PC-3 (cell line): ENCODE results near the gene MROH2B. TPM values are rescaled to one million over a fixed set of nuclear protein-coding genes. Genes with fewer than 3 reads are reported as not detected.

ENCODE experiments used
- ATAC-seq: fragments of 200-7000 bp; cut with Tn5 transposase; 2 replicates; pipeline ENCODE4 v1.9.1; 2020; ENCODE audit warnings: mild to moderate bottlenecking, moderate library complexity
- BruUV-seq: library from RNA; stranded (reverse); fragments of 400-500 nt; replicated peaks from 2 replicates; lab custom pipeline; 2021; lab: Mats Ljungman, UMichigan
- CTCF ChIA-PET: fragments of 300-600 bp; sonication (Branson Sonifier 250); formaldehyde crosslinking; loops from one replicate; lab custom pipeline; 2022; ENCODE audit warnings: antibody characterized with exemption; lab: Charles Lee
- POLR2A ChIA-PET: fragments of 300-600 bp; sonication (Branson Sonifier 250); formaldehyde crosslinking; loops from one replicate; lab custom pipeline; 2022; ENCODE audit warnings: antibody characterized with exemption; ENCODE audit not compliant: unreplicated experiment; lab: Charles Lee
- DNase-seq: peaks from one replicate; pipeline ENCODE4 v3.0.0-alpha.2; 2015
- H2AFZ ChIP-seq: fragments of 300-600 bp; sonication (generic); 2 replicates; pipeline ENCODE4 v1.6.0; 2016; ENCODE audit warnings: antibody characterized with exemption, low read length
- H3F3A ChIP-seq: fragments of 300-600 bp; sonication (generic); one replicate; pipeline ENCODE4 v1.6.0; 2017; ENCODE audit warnings: antibody characterized with exemption, low read length, control low read depth, mild to moderate bottlenecking; ENCODE audit not compliant: unreplicated experiment
- H3K27ac ChIP-seq: fragments of 300-600 bp; sonication (generic); 2 replicates; pipeline ENCODE4 v1.5.1; 2016; ENCODE audit warnings: mild to moderate bottlenecking, low read length
- H3K27me3 ChIP-seq: fragments of 300-600 bp; sonication (generic); 2 replicates; pipeline ENCODE4 v1.6.1; 2016; ENCODE audit warnings: low read length, mixed read lengths
- H3K36me3 ChIP-seq: fragments of 300-600 bp; sonication (generic); 2 replicates; pipeline ENCODE4 v1.6.1; 2016; ENCODE audit warnings: low read depth, mixed run types, low read length, mixed read lengths
- H3K4me1 ChIP-seq: fragments of 300-600 bp; sonication (generic); 2 replicates; pipeline ENCODE4 v1.5.1; 2016; ENCODE audit warnings: low read length; ENCODE audit not compliant: insufficient read depth
- H3K4me2 ChIP-seq: fragments of 300-600 bp; sonication (generic); 2 replicates; pipeline ENCODE4 v1.6.0; 2016; ENCODE audit warnings: low read length
- H3K4me3 ChIP-seq: fragments of 300-600 bp; sonication (generic); 2 replicates; pipeline ENCODE4 v1.5.1; 2016; ENCODE audit warnings: mild to moderate bottlenecking, low read length, mixed read lengths
- H3K79me2 ChIP-seq: fragments of 300-600 bp; sonication (generic); 2 replicates; pipeline ENCODE4 v1.6.1; 2017; ENCODE audit warnings: low read length, mixed read lengths
- H3K9ac ChIP-seq: fragments of 300-600 bp; sonication (generic); 2 replicates; pipeline ENCODE4 v1.6.0; 2016; ENCODE audit warnings: mild to moderate bottlenecking, low read length
- H3K9me2 ChIP-seq: fragments of 300-600 bp; sonication (generic); replicated peaks from 2 replicates; pipeline ENCODE4 v1.6.1; 2016; ENCODE audit warnings: mixed run types, low read length, mixed read lengths
- H3K9me3 ChIP-seq: fragments of 300-600 bp; sonication (generic); 2 replicates; pipeline ENCODE4 v1.6.1; 2016; ENCODE audit warnings: low read length, mixed read lengths
- H4K20me1 ChIP-seq: fragments of 300-600 bp; sonication (generic); 2 replicates; pipeline ENCODE4 v1.6.1; 2016; ENCODE audit warnings: low read length, mixed read lengths
- EZH2 ChIP-seq: fragments of 300-600 bp; sonication (generic); IDR thresholded peaks from one replicate; pipeline ENCODE4 v1.6.1; 2017; ENCODE audit warnings: antibody characterized with exemption, mild to moderate bottlenecking, low read length; ENCODE audit not compliant: unreplicated experiment
- EZH2phosphoT487 ChIP-seq: fragments of 300-600 bp; sonication (generic); IDR thresholded peaks from 2 replicates; pipeline ENCODE4 v1.6.1; 2018; ENCODE audit warnings: mild to moderate bottlenecking, antibody characterized with exemption, low read length, borderline replicate concordance
- intact Hi-C: fragments of 100-400 bp; cut with micrococcal nuclease; formaldehyde crosslinking; loops from 2 replicates; pipeline ENCODE4 v1.9.0; 2023
- total RNA-seq: library from RNA; depleted of rRNA; stranded (reverse); fragments of >200 nt; gene quantifications from 2 replicates; pipeline ENCODE4 v1.2.3, GENCODE V29; 2014
- TF ChIP-seq, protein P1 (sequence below): fragments of 300-600 bp; sonication (generic); conservative IDR thresholded peaks from 2 replicates; pipeline ENCODE4 v1.5.1; 2017; ENCODE audit warnings: antibody characterized with exemption, low read depth, mild to moderate bottlenecking, low read length

MROH2B gene
- total RNA-seq, 1 experiment from 2014 or later: 0.04 TPM

DNA sequence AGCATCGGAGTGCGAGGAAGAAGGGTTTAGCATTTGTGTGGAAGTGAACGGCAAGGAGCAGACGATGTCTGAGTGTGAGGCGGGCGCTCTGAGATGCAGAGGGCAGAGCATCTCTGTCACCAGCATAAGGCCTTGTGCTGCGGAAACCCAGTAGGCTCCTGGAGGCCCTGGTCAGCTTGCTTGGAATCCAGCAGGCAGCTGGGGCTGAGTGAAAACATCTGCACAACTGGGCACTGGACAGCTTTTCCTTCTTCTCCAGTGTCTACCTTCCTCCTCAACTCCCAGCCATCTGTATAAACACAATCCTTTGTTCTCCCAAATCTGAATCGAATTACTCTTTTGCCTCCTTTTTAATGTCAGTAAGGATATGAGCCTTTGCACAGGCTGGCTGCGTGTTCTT lies 89.7 kb downstream of the MROH2B start:
- no peak overlapping the region for H3K27ac ChIP-seq
- intact Hi-C loops: loop anchor here (10.0 kb wide), 1 partner anchor 433 kb away; no protein-coding TSS in a partner anchor

DNA sequence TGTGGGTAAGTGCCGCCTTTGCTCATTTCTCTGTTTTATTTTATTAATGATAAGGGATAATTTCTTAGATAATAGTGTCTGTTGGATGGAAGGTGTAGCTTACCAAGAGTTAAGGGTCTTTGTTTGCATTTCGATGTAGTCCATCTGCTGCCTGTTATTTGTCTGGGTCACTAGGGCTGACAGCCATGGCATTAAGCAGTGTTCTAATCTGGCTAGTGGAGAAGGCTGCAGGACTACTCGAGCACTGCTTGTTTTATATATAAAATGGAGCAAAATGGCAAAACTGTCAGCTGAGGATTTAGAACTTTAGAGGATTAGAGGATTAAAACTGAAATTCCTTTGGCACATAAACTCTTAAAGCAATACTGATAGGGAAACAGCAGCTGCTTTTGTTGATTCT lies 94.3 kb downstream of the MROH2B start:
- Histone ChIP-seq H3K27me3 (no peaks in the 10 kb centered on the region), H3K4me1 (no peaks in the 10 kb centered on the region), H3K4me2 (no peak overlapping the region), H3K9ac (no peak overlapping the region), H3F3A (no peaks in the 10 kb centered on the region), H2AFZ (no peak overlapping the region), H3K9me2 (no peaks in the 10 kb centered on the region), H4K20me1 (no peaks in the 10 kb centered on the region), H3K9me3 (no peaks in the 10 kb centered on the region), H3K36me3 (no peaks in the 10 kb centered on the region), H3K27ac (no peak overlapping the region), H3K79me2 (no peaks in the 10 kb centered on the region), H3K4me3 (no peak overlapping the region)
- no TSS peak for BruUV-seq
- DNase-seq: no peak
- ChIA-PET CTCF (no interaction called here), POLR2A (no interaction called here)
- TF ChIP-seq, protein P1, sequence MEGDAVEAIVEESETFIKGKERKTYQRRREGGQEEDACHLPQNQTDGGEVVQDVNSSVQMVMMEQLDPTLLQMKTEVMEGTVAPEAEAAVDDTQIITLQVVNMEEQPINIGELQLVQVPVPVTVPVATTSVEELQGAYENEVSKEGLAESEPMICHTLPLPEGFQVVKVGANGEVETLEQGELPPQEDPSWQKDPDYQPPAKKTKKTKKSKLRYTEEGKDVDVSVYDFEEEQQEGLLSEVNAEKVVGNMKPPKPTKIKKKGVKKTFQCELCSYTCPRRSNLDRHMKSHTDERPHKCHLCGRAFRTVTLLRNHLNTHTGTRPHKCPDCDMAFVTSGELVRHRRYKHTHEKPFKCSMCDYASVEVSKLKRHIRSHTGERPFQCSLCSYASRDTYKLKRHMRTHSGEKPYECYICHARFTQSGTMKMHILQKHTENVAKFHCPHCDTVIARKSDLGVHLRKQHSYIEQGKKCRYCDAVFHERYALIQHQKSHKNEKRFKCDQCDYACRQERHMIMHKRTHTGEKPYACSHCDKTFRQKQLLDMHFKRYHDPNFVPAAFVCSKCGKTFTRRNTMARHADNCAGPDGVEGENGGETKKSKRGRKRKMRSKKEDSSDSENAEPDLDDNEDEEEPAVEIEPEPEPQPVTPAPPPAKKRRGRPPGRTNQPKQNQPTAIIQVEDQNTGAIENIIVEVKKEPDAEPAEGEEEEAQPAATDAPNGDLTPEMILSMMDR: no peak
- TF ChIP-seq EZH2 (no peak), EZH2phosphoT487 (no peak)
- intact Hi-C loops: no loop called here
- no peak for ATAC-seq

More for the DNA sequence above, 89.7 kb downstream of the MROH2B start:
- no TSS peak for BruUV-seq
- H3K9ac ChIP-seq: no peak overlapping the region
- H3K27me3 ChIP-seq: no peaks in the 10 kb centered on the region
- no peaks in the 10 kb centered on the region for H3K9me2 ChIP-seq
- ATAC-seq: no peak
- H2AFZ ChIP-seq: no peak overlapping the region
- POLR2A ChIA-PET: no interaction called here
- no peak overlapping the region for H3K4me2 ChIP-seq
- H3K36me3 ChIP-seq: no peaks in the 10 kb centered on the region
- peaks cover 36% of the 10 kb centered on the region for H3K4me1 ChIP-seq
- CTCF ChIA-PET: no interaction called here
- no peak overlapping the region for H3K4me3 ChIP-seq
- peaks cover 8% of the 10 kb centered on the region for H3F3A ChIP-seq
- TF ChIP-seq EZH2 (no peak), EZH2phosphoT487 (no peak)
- TF ChIP-seq, protein P1: no peak
- no peaks in the 10 kb centered on the region for H3K79me2 ChIP-seq
- no peak for DNase-seq
- H4K20me1 ChIP-seq: no peaks in the 10 kb centered on the region
- H3K9me3 ChIP-seq: no peaks in the 10 kb centered on the region

DNA sequence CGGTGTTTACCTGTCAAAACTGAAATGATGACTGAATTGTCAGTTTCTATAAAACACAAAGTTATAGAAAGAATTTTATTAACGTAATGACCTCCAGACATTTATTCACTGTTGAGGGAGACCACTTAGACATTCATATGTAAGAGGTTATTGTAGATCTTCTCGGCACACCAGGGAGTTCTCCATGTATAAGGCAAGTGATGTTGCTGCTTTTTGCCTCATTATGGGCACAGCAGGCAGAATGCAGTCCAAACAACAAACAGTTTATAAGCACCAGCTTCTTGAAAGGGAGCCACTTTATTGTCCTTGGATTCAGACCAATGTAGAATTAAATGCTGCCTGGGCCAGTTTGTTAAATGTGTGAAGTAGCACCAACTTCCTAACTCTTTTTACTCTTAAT lies 95.1 kb downstream of the MROH2B start:
- no TSS peak for BruUV-seq
- H3K36me3 ChIP-seq: no peaks in the 10 kb centered on the region
- DNase-seq (no peak), ATAC-seq (no peak; the same call in 1 of the 2 replicates)
- H3K9ac ChIP-seq: no peak overlapping the region
- no peaks in the 10 kb centered on the region for H3K9me2 ChIP-seq
- no peaks in the 10 kb centered on the region for H4K20me1 ChIP-seq
- CTCF ChIA-PET: no interaction called here
- no peak for TF ChIP-seq EZH2
- TF ChIP-seq, protein P1: no peak
- TF ChIP-seq EZH2phosphoT487: no peak
- H3K9me3 ChIP-seq: no peaks in the 10 kb centered on the region
- H3K27ac ChIP-seq: no peak overlapping the region
- H3K4me2 ChIP-seq: no peak overlapping the region
- no peaks in the 10 kb centered on the region for H3K79me2 ChIP-seq
- no peaks in the 10 kb centered on the region for H3F3A ChIP-seq
- intact Hi-C loops: no loop called here
- no peak overlapping the region for H3K4me3 ChIP-seq
- POLR2A ChIA-PET: no interaction called here
- no peaks in the 10 kb centered on the region for H3K27me3 ChIP-seq
- no peak overlapping the region for H2AFZ ChIP-seq
- H3K4me1 ChIP-seq: no peaks in the 10 kb centered on the region
